Panc1 (cell line): ENCODE results near the gene PYDC2. TPM values are rescaled to one million over a fixed set of nuclear protein-coding genes. Genes with fewer than 3 reads are reported as not detected.
A peak's percentile ranks its signal among the peaks of the same experiment; 100 is the strongest.

Experiments used
- ATAC-seq: fragments of 200-7000 bp; cut with Tn5 transposase; 2 replicates; pipeline ENCODE4 v1.9.1; 2020; ENCODE audit warnings: mild to moderate bottlenecking, moderate library complexity
- Bru-seq: library from RNA; stranded (reverse); fragments of 400-500 nt; gene quantifications from one replicate; lab custom pipeline; 2021; lab: Mats Ljungman, UMichigan
- BruChase-seq, 2 experiments: library from RNA; stranded (reverse); fragments of 400-500 nt; gene quantifications; one replicate each; lab custom pipeline; 2021; lab: Mats Ljungman, UMichigan
- BruUV-seq: library from RNA; stranded (reverse); fragments of 400-500 nt; replicated peaks from 2 replicates; lab custom pipeline; 2021; lab: Mats Ljungman, UMichigan
- CTCF ChIA-PET: fragments of 300-600 bp; sonication (Branson Sonifier 250); formaldehyde crosslinking; loops from one replicate; lab custom pipeline; 2022; ENCODE audit warnings: antibody characterized with exemption; lab: Charles Lee
- POLR2A ChIA-PET: fragments of 300-600 bp; sonication (Branson Sonifier 250); formaldehyde crosslinking; loops from one replicate; lab custom pipeline; 2022; ENCODE audit warnings: antibody characterized with exemption; lab: Charles Lee
- DNase-seq: peaks from one replicate; pipeline ENCODE4 v3.0.0-alpha.2; 2010; ENCODE audit warnings: low read depth, low spot score
- H3K27ac ChIP-seq: 2 replicates; pipeline ENCODE4 v1.5.1; 2011; ENCODE audit warnings: mild to moderate bottlenecking, low read length, inconsistent platforms
- H3K27me3 ChIP-seq: fragments of 200-500 bp; sonication (Bioruptor generic); 2 replicates; pipeline ENCODE4 v1.6.0; 2014; ENCODE audit warnings: low read length, inconsistent platforms; ENCODE audit not compliant: control insufficient read depth, insufficient read depth
- H3K36me3 ChIP-seq: fragments of 200-500 bp; sonication (Bioruptor generic); 2 replicates; pipeline ENCODE4 v1.5.1; 2014; ENCODE audit warnings: inconsistent platforms, mild to moderate bottlenecking, low read length, moderate library complexity; ENCODE audit not compliant: control insufficient read depth, insufficient read depth
- H3K4me1 ChIP-seq: 2 replicates; pipeline ENCODE4 v1.5.1; 2011; ENCODE audit warnings: inconsistent platforms, mild to moderate bottlenecking, low read length, moderate library complexity; ENCODE audit not compliant: control insufficient read depth, insufficient read depth
- H3K4me3 ChIP-seq, 2 experiments: 2 replicates each; pipeline ENCODE4 v1.5.1; 2011 to 2012; ENCODE audit warnings: low read depth in 2 of 2, low read length in 2 of 2, mild to moderate bottlenecking in 2 of 2, inconsistent platforms in 1 of 2, moderate library complexity in 1 of 2
- H3K9me3 ChIP-seq: fragments of 200-500 bp; sonication (Bioruptor generic); 2 replicates; pipeline ENCODE4 v1.5.1; 2014; ENCODE audit warnings: low read depth, mild to moderate bottlenecking, inconsistent platforms, low read length, moderate library complexity; ENCODE audit not compliant: control insufficient read depth, insufficient read depth
- CTCF ChIP-seq: fragments of 450-650 bp; IDR thresholded peaks from 2 replicates; pipeline ENCODE4 v1.5.1; 2017; ENCODE audit warnings: mild to moderate bottlenecking
- POLR2AphosphoS5 ChIP-seq: IDR thresholded peaks from 2 replicates; pipeline ENCODE4 v1.6.1; 2012; ENCODE audit warnings: mild to moderate bottlenecking, low read depth, low read length, moderate library complexity
- REST ChIP-seq, 2 experiments: IDR thresholded peaks; 2 replicates each; pipeline ENCODE4 v1.6.1; 2011 to 2012; ENCODE audit warnings: low read depth in 2 of 2, control low read depth in 1 of 2, low read length in 1 of 2, mild to moderate bottlenecking in 1 of 2, moderate library complexity in 1 of 2; ENCODE audit not compliant: insufficient read depth in 1 of 2
- SIN3A ChIP-seq: IDR thresholded peaks from 2 replicates; pipeline ENCODE4 v1.6.1; 2012; ENCODE audit warnings: low read depth, mild to moderate bottlenecking, low read length, moderate library complexity, borderline replicate concordance; ENCODE audit not compliant: insufficient read depth
- TCF7L2 ChIP-seq: IDR thresholded peaks from 2 replicates; pipeline ENCODE4 v1.6.1; 2011; ENCODE audit warnings: mild to moderate bottlenecking, low read depth, low read length, inconsistent platforms
- in situ Hi-C: cut with HindIII; loops from 2 replicates; pipeline ENCODE4 v1.10.0; 2016; ENCODE audit warnings: low sequenced_read_pairs, low pct_unique_long_range_greater_than_20kb
- intact Hi-C: fragments of 100-400 bp; cut with micrococcal nuclease; formaldehyde crosslinking; loops from one replicate; pipeline ENCODE4 v1.10.0; 2022; ENCODE audit not compliant: unreplicated experiment
- long read RNA-seq: library from polyadenylated mRNA; unstranded; transcript quantifications from one replicate; pipeline ENCODE4 v2.0.0, GENCODE V29; 2021; ENCODE audit not compliant: unreplicated experiment
- polyA plus RNA-seq: library from polyadenylated mRNA; unstranded; fragments of >200 nt; gene quantifications from one replicate; pipeline ENCODE4 v1.2.1, GENCODE V29; 2012; ENCODE audit warnings: missing spikeins; ENCODE audit not compliant: insufficient read length
- total RNA-seq: library from RNA; stranded (reverse); gene quantifications from one replicate; pipeline ENCODE4 v1.2.1, GENCODE V29; 2021; ENCODE audit not compliant: unreplicated experiment

The PYDC2 gene
- total RNA-seq (not detected), Bru-seq, nascent RNA (percentile 63 among the genes with signal in this experiment), BruChase-seq, experiment 1, labeled RNA remaining after a 2-hour chase (percentile 58 among the genes with signal in this experiment), BruChase-seq, experiment 2, labeled RNA remaining after a 6-hour chase (percentile 57 among the genes with signal in this experiment)
- polyA plus RNA-seq = not detected
- long read RNA-seq = 0 reads

GRCh38 chr3:191461113-191461595 is at the start of gene PYDC2:
Gene PYDC2, plus strand, starts transcription at chr3:191461163. Its CDS starts 0 bp downstream, at chr3:191461163.
- no peaks in the 10 kb centered on the region for H3K27me3 ChIP-seq

GRCh38 chr3:191412759-191413158 is 48.2 kb upstream of the PYDC2 start:
- ChIA-PET CTCF (no interaction called here), POLR2A (no interaction called here)
- TF ChIP-seq SIN3A (no peak), TCF7L2 (no peak), REST (IDR thresholded peaks at IDR 0.05; ENCODE audit: insufficient read depth in 1 of 2, low read depth in 2 of 2, low read length in 1 of 2) (no peak), POLR2AphosphoS5 (no peak), CTCF (no peak)
- in situ Hi-C loops = no loop called here
- DNase-seq = no peak
- peak; percentile 64 for ATAC-seq
- Histone ChIP-seq H3K27ac (no peak overlapping the region; the same call in 1 of the 2 replicates), H3K27me3 (no peaks in the 10 kb centered on the region), H3K36me3 (no peaks in the 10 kb centered on the region), H3K4me3 (no peak overlapping the region), H3K9me3 (peaks cover 13% of the 10 kb centered on the region), H3K4me1 (no peaks in the 10 kb centered on the region)
- no TSS peak for BruUV-seq
- intact Hi-C loops = loop anchor here (10.0 kb wide), 1 partner anchor 772 kb away; no protein-coding TSS in a partner anchor

More at GRCh38 chr3:191461113-191461595, at the start of gene PYDC2:
- ChIA-PET POLR2A (no interaction called here), CTCF (no interaction called here)
- BruUV-seq = no TSS peak
- Histone ChIP-seq H3K4me3 (no peak within 1 kb of the TSS), H3K4me1 (no peaks in the 10 kb centered on the region), H3K36me3 (no peaks in the 10 kb centered on the region), H3K9me3 (no peaks in the 10 kb centered on the region), H3K27ac (no peak within 1 kb of the TSS)
- in situ Hi-C loops (no loop called here), intact Hi-C loops (no loop called here)
- TF ChIP-seq POLR2AphosphoS5 (no peak), REST (IDR thresholded peaks at IDR 0.05; ENCODE audit: insufficient read depth in 1 of 2, low read depth in 2 of 2, low read length in 1 of 2) (no peak), CTCF (no peak), SIN3A (no peak), TCF7L2 (no peak)
- DNase-seq = no peak
- no peak for ATAC-seq
